Measurements from ENCODE around the gene TIAM1.

TIAM1 gene

GRCh38 chr21:31293986-31294385 lies 50.1 kb downstream of the TIAM1 start:
- DNase-seq (ENCODE audit: low read depth) = no peak
- TF ChIP-seq POLR2A (IDR thresholded peaks at IDR 0.05; ENCODE audit: extremely low read depth, insufficient read length) (no peak), MYC (IDR thresholded peaks at IDR 0.05; ENCODE audit: low read depth, low read length) (no peak), MAX (IDR thresholded peaks at IDR 0.05; ENCODE audit: low read depth, low read length) (no peak)
- TF ChIP-seq, protein P1, sequence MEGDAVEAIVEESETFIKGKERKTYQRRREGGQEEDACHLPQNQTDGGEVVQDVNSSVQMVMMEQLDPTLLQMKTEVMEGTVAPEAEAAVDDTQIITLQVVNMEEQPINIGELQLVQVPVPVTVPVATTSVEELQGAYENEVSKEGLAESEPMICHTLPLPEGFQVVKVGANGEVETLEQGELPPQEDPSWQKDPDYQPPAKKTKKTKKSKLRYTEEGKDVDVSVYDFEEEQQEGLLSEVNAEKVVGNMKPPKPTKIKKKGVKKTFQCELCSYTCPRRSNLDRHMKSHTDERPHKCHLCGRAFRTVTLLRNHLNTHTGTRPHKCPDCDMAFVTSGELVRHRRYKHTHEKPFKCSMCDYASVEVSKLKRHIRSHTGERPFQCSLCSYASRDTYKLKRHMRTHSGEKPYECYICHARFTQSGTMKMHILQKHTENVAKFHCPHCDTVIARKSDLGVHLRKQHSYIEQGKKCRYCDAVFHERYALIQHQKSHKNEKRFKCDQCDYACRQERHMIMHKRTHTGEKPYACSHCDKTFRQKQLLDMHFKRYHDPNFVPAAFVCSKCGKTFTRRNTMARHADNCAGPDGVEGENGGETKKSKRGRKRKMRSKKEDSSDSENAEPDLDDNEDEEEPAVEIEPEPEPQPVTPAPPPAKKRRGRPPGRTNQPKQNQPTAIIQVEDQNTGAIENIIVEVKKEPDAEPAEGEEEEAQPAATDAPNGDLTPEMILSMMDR (IDR thresholded peaks at IDR 0.05; ENCODE audit: low read depth, low read length) = no peak
- H3K4me3 ChIP-seq (ENCODE audit: low read depth, low read length) = no peak overlapping the region

DNA sequence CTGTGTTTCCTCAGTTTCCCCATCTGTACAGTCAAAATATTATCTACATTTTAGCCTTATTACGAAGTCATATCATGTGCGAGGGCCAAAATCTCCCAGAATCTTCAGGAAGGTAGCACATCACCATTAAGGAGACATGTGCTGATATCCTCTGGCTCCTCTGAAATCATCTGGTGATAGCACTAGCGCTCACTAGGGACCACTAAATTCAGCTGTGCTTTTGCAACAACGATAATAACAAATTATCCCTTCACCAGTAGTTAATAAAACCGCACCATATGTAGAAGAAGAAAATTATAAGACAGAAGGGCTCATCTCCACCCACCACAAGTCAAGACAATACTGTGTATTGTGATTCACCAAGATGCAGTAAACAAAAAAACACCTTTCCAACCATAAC lies 53.3 kb downstream of the TIAM1 start:
- no peak for DNase-seq (ENCODE audit: low read depth)
- H3K4me3 ChIP-seq (ENCODE audit: low read depth, low read length) = no peak overlapping the region
- TF ChIP-seq POLR2A (IDR thresholded peaks at IDR 0.05; ENCODE audit: extremely low read depth, insufficient read length) (no peak), MAX (IDR thresholded peaks at IDR 0.05; ENCODE audit: low read depth, low read length) (no peak), MYC (IDR thresholded peaks at IDR 0.05; ENCODE audit: low read depth, low read length) (no peak)
- TF ChIP-seq, protein P1 (IDR thresholded peaks at IDR 0.05; ENCODE audit: low read depth, low read length) = no peak

DNA sequence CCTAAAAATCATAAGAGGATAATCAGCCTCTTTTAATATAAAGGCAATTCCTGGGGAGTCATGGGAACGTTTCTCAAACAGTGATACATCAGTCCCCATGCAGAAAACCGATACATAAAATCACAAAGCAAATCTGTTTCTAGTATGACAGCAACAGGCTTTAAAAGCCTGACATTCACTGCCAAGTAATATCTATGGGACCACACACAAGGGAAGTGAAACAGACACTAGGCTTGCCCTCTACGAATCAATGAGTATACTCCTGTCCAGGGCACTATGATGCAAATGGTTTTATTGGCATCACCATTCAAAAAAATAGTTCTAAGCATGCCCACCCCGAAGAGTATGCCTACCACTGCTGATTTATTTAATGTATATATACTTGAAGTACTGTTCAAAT lies 54.4 kb downstream of the TIAM1 start:
- TF ChIP-seq, protein P1 (IDR thresholded peaks at IDR 0.05; ENCODE audit: low read depth, low read length) = no peak
- TF ChIP-seq POLR2A (IDR thresholded peaks at IDR 0.05; ENCODE audit: extremely low read depth, insufficient read length) (no peak), MAX (IDR thresholded peaks at IDR 0.05; ENCODE audit: low read depth, low read length) (no peak), MYC (IDR thresholded peaks at IDR 0.05; ENCODE audit: low read depth, low read length) (no peak)

DNA sequence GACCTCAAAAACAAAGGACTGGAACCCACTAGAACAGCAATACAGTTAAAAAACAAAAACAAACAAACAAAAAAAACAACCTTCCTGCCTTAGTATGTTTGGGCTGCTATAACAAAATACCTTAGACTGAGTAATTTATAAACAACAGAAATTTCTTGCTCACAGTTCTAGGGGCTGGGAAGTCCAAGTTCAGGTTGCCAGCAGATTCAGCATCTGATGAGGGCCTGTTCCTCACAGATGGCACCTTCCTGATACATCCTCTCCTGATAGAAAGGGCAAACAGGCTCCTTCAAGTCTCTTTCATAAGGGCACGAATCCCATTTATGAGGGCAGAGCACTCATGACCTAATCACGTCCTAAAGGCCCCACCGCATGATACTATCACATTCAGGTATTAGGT lies 55.9 kb downstream of the TIAM1 start:
- no peak for DNase-seq (ENCODE audit: low read depth)
- H3K4me3 ChIP-seq (ENCODE audit: low read depth, low read length) = no peak overlapping the region
- TF ChIP-seq, protein P1 (IDR thresholded peaks at IDR 0.05; ENCODE audit: low read depth, low read length) = no peak
- TF ChIP-seq POLR2A (IDR thresholded peaks at IDR 0.05; ENCODE audit: extremely low read depth, insufficient read length) (no peak), MAX (IDR thresholded peaks at IDR 0.05; ENCODE audit: low read depth, low read length) (no peak), MYC (IDR thresholded peaks at IDR 0.05; ENCODE audit: low read depth, low read length) (no peak)

More for the DNA sequence above, 54.4 kb downstream of the TIAM1 start:
- no peak for DNase-seq (ENCODE audit: low read depth)
- no peak overlapping the region for H3K4me3 ChIP-seq (ENCODE audit: low read depth, low read length)

- DNase-seq (ENCODE audit: low read depth) = no peak
- H3K4me3 ChIP-seq (ENCODE audit: low read depth, low read length) = no peak overlapping the region
- no peak for TF ChIP-seq POLR2A (IDR thresholded peaks at IDR 0.05; ENCODE audit: extremely low read depth, insufficient read length)
- TF ChIP-seq, protein P1 (IDR thresholded peaks at IDR 0.05; ENCODE audit: low read depth, low read length) = no peak
- TF ChIP-seq MYC (IDR thresholded peaks at IDR 0.05; ENCODE audit: low read depth, low read length) = no peak
- no peak for TF ChIP-seq MAX (IDR thresholded peaks at IDR 0.05; ENCODE audit: low read depth, low read length)
Observed at GRCh38 chr21:31287201-31287600, 56.9 kb downstream of the TIAM1 start.

DNA sequence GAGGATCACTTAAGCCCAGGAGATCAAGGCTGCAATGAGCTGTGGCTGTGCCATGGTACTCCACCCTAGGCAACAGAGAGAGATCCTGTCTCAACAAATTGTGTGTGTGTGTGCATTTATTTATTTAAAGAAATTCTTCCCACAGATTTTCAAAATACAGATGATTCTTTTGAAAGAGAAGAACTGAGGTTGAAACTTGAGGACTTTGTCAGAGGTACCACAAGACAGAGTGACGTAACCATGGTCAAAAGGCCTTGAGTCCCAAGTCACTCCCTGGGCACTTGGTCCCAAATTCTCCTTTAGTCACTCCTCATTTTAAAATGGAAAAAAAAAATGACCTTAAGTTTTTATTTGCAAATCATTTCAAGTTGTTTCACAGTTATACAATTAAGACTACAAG lies 57.4 kb downstream of the TIAM1 start:
- no peak for TF ChIP-seq MYC (IDR thresholded peaks at IDR 0.05; ENCODE audit: low read depth, low read length)
- TF ChIP-seq MAX (IDR thresholded peaks at IDR 0.05; ENCODE audit: low read depth, low read length) = no peak
- TF ChIP-seq POLR2A (IDR thresholded peaks at IDR 0.05; ENCODE audit: extremely low read depth, insufficient read length) = no peak
- TF ChIP-seq, protein P1 (IDR thresholded peaks at IDR 0.05; ENCODE audit: low read depth, low read length) = no peak
- H3K4me3 ChIP-seq (ENCODE audit: low read depth, low read length) = no peak overlapping the region
- DNase-seq (ENCODE audit: low read depth) = no peak
